Ishikawa (cell line): ENCODE data around the gene GPR137B.

ENCODE experiments used
- CEBPB ChIP-seq: IDR thresholded peaks from 2 replicates; pipeline ENCODE4 v1.6.1; 2012
- EGR1 ChIP-seq: IDR thresholded peaks from 2 replicates; pipeline ENCODE4 v1.6.1; 2012
- EP300 ChIP-seq: IDR thresholded peaks from 2 replicates; pipeline ENCODE4 v1.6.1; 2012; ENCODE audit warnings: borderline replicate concordance
- FOXM1 ChIP-seq: IDR thresholded peaks from 2 replicates; pipeline ENCODE4 v1.6.1; 2012; ENCODE audit warnings: low read depth, borderline replicate concordance
- NFIC ChIP-seq: IDR thresholded peaks from 2 replicates; pipeline ENCODE4 v1.6.1; 2012
- RAD21 ChIP-seq: IDR thresholded peaks from 2 replicates; pipeline ENCODE4 v1.6.1; 2012; ENCODE audit warnings: low read depth
- TAF1 ChIP-seq: IDR thresholded peaks from 2 replicates; pipeline ENCODE4 v1.6.1; 2012; ENCODE audit warnings: low read depth, mild to moderate bottlenecking
- TEAD4 ChIP-seq: IDR thresholded peaks from 2 replicates; pipeline ENCODE4 v1.6.1; 2012
- YY1 ChIP-seq: IDR thresholded peaks from 2 replicates; pipeline ENCODE4 v1.6.1; 2012; ENCODE audit warnings: low read depth
- ZBTB7A ChIP-seq: IDR thresholded peaks from 2 replicates; pipeline ENCODE4 v1.6.1; 2012; ENCODE audit warnings: low read depth
- TF ChIP-seq, protein P1 (sequence below): IDR thresholded peaks from 2 replicates; pipeline ENCODE4 v1.6.1; 2012
- TF ChIP-seq, protein P2 (sequence below): IDR thresholded peaks from 2 replicates; pipeline ENCODE4 v1.6.1; 2012

DNA sequence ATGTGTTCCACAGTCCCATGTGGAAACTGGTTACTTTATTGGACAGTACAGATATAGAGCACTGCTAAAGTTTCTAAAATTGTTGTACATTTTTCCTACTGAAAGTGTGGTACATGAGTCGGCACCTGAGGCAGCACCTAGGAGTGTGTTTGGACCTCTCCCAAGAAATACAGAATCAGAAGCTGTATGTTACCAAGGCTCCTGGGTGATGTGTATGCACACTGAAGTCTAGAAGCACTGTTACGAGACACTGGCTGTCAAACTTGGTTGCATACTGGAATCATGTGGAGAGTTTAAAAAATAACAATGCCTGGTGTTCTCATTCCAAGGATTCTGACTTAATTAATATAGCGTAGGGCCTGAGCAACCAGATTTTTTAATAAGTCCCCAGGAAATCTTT is 92.8 kb downstream of the GPR137B start:
- TF ChIP-seq EP300 (no peak), NFIC (no peak), YY1 (no peak), CEBPB (no peak), ZBTB7A (no peak), TAF1 (no peak), RAD21 (no peak), FOXM1 (no peak), EGR1 (no peak), TEAD4 (no peak)
- TF ChIP-seq, protein P1, sequence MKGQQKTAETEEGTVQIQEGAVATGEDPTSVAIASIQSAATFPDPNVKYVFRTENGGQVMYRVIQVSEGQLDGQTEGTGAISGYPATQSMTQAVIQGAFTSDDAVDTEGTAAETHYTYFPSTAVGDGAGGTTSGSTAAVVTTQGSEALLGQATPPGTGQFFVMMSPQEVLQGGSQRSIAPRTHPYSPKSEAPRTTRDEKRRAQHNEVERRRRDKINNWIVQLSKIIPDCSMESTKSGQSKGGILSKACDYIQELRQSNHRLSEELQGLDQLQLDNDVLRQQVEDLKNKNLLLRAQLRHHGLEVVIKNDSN, result no peak
- TF ChIP-seq, protein P2, sequence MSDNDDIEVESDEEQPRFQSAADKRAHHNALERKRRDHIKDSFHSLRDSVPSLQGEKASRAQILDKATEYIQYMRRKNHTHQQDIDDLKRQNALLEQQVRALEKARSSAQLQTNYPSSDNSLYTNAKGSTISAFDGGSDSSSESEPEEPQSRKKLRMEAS, result no peak
